ENCODE data around the gene RAP1GAP2.
"Not testable (repeated sequence)": the region's sequence is repeated elsewhere in the genome, so short reads cannot be mapped to it uniquely, and the experiment has no call there.

The RAP1GAP2 gene

DNA sequence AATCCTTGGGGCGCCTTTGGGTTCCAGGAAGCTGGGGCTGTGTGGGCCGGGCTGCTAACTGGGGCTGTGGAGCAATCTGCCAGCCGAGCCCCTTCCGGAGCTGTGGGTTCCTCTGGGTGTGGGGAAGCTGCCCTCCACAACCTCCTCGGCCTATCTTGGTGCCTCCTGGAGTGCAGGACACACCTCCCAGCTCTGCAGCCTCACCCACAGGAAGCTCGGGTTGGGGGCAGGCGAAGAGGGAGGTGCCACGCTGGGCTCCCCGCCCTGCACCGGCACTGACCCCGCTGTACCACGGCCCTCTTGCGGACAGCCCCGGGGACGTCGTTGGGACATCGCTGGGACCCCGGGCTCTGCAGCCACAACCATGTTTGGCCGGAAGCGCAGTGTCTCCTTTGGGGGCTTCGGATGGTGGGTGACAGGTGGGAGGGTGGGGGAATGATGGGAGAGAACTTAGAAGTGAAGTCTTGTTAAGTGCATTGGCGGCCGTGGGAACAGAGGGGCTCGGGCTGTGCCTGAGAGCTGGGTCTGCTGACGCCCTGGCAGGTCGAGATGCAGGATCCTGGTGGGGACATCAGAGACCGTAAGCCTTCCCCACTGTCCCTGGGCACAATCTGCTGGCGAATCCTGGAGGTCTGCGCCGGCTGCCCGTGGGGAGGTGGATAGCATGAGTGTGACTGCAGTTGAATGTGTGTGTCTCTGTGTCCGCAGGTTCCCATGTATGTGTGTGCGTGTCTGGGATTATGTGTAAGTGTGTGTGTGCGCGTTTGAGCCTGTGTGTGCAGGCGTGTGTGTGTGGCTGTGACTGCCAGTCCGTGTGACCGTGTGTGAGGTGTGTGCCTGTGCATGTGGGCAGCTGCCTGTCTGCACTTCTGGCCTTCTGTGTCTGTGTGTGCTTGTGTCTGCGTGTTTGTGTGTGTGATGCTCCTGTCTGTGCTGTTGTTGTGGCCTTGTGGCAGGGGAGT, at the start of gene RAP1GAP2:
TSS of gene RAP1GAP2 (plus strand) at position 275 of the 962 bp plus-strand sequence. CDS start at position 365, 90 bp downstream.
- no peak for DNase-seq (ENCODE audit: low spot score)

GRCh38 chr17:2749058-2749783, 47.0 kb upstream of the RAP1GAP2 start, which contains the start of gene CCDC92B:
CCDC92B (minus strand) TSS chr17:2749652; CDS start chr17:2735145, 14,507 bp downstream.
- no peak for DNase-seq (ENCODE audit: low spot score)

GRCh38 chr17:2749784-2750181, 46.5 kb upstream of the RAP1GAP2 start:
- peak; percentile 95 for DNase-seq (ENCODE audit: low spot score)

- no peak for DNase-seq (ENCODE audit: low spot score)
These were observed 45.5 kb upstream of the RAP1GAP2 start for GRCh38 chr17:2750721-2751120.

- no peak for DNase-seq (ENCODE audit: low spot score)
These were observed 44.7 kb upstream of the RAP1GAP2 start for GRCh38 chr17:2751491-2751890.

- DNase-seq (ENCODE audit: low spot score) = no peak
These were observed 40.1 kb upstream of the RAP1GAP2 start for GRCh38 chr17:2755891-2756724.

DNA sequence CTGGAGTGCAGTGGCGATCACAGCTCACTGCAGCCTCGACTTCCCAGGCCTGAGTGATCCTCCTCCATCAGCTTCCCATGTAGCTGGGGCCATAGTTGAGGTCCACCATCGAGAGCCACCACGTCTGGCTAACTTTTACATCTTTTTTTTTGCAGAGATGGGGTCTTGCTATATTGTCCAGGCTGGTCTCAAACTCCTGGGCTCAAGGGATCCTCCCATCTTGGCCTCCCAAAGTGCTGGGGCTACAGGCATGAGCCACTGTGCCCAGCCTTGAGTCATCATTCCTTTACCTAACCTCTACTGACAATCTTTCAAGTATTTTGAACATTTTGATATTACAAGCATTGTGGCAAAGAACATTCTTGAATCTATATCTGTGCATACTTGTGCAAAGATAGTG, 37.4 kb upstream of the RAP1GAP2 start:
- DNase-seq (ENCODE audit: low spot score) = no peak

DNA sequence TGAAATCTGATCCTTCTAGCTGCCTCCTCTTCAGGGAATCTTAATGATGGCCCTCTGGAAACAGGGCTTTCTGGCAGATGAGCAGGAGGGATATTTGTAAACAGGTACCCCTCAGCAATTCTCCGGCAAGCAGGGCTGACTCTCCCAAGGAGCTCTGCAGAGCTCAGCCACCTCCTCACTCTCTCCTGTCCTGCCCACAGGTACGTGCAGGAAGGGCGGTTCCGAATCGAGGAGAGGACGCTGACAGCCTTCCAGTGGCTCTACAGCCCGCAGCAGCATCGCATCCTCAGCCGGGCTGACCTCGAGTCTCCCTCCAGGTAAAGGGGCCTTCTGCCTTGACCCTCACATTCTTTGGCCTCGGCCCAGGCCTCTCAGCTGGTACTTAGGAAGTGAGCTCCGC, 26.1 kb upstream of the RAP1GAP2 start:
- DNase-seq (ENCODE audit: low spot score) = no peak

DNA sequence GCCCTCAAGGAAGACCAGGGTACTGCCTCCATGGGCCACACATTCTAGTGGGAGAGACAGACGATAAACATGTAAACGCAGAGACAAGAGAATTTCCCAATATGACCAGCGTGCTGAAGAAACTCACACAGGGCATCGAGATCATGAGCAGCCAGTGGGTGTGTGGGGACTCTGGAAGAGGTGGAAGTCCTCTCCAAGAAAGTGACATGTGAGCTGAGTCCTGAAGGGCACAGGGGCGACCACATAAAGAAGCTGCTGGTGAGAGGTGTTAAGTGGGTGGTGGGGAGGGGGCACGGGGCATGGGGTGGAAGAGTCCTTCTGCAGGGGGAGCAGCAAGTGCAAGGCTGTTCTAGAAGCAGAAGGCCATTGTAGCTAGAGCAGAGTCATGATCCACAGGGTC, 21.0 kb upstream of the RAP1GAP2 start:
- DNase-seq (ENCODE audit: low spot score) = no peak

- DNase-seq (ENCODE audit: low spot score) = no peak
These were observed 19.5 kb upstream of the RAP1GAP2 start for GRCh38 chr17:2776589-2777241.

DNA sequence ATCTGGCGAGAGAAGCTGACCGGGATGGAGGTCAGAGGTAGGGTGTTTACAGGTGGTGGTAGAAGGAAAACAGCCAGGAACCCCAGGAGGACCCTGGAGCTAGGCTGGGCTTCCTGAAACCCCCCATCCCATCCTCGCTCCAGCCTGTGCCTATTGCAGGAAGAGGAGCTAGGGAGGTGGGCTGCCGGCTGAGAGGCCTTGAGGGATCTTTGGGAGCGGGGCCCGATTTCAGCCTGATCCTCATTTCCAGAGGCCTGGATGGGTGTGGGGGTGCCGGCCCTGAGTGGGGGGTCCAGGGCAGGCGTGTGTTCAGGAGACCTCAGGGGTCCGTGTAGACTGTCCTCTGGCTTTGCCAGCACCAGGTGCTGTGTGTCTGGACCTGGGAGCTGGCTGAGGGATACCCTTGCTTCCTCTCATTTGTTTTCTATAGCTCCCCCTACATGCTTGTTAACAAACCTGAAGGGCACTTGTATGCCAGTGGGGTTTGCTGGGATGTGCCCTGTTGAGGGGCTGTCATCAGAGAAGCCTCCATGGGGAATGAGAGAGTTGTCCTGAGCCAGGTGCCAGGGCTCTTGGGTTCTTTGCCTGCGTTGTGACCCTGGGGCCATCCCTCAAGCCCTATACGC, 18.9 kb upstream of the RAP1GAP2 start:
- no peak for DNase-seq (ENCODE audit: low spot score)

GRCh38 chr17:2778489-2778888, 17.7 kb upstream of the RAP1GAP2 start:
- no peak for DNase-seq (ENCODE audit: low spot score)

DNA sequence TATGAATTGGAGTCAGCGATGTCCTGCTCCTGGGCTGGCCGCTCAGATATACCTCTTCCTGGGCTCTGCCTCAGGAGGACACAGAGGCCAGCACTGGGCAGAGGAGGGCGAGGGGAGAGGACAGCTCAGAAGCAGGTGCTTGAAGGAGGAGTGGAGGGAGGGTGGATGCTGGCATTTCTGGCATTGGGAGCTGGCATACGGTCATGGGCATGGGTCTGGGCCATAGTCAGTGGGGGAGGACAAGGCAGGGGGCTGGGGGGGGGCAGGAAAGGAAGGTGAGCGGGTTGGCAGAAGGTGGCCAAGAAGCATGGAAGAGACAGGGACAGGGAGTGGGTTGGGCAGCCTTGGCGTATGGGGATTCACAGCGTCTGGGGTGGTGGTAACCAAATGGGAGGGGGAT, 16.7 kb upstream of the RAP1GAP2 start:
- no peak for DNase-seq (ENCODE audit: low spot score)

- no peak for DNase-seq (ENCODE audit: low spot score)
These were observed 16.0 kb upstream of the RAP1GAP2 start for GRCh38 chr17:2780256-2780655.

DNA sequence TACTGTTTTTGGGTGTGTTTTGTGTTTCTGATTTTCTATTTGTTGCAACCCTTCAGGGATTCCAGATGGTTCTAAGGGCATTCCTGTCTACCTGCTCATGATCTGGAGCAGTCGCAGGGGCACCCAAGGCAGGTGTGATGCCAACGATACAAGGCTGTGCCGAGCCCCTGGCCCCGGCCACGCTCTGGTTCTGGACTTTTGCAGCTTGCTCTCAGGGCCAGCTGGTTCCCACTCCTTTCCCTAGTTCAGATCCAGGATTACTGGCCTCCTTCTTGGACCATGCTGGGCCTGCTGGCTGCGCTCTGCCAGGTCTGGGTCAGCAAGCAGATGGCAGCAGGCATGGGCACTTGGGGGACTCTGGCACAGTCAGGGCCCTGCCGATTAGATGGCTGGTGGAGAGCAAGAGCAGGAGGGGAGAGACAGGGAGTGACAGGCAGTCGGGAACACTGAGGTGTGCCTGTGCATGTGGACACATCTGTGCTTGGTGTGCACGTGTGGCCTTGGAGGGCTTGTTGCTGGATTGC, 15.2 kb upstream of the RAP1GAP2 start:
- DNase-seq (ENCODE audit: low spot score) = no peak

- DNase-seq (ENCODE audit: low spot score) = not testable (repeated sequence)
These were observed 14.6 kb upstream of the RAP1GAP2 start for GRCh38 chr17:2781598-2781997.

GRCh38 chr17:2782055-2782454, 14.2 kb upstream of the RAP1GAP2 start:
- DNase-seq (ENCODE audit: low spot score) = no peak

DNA sequence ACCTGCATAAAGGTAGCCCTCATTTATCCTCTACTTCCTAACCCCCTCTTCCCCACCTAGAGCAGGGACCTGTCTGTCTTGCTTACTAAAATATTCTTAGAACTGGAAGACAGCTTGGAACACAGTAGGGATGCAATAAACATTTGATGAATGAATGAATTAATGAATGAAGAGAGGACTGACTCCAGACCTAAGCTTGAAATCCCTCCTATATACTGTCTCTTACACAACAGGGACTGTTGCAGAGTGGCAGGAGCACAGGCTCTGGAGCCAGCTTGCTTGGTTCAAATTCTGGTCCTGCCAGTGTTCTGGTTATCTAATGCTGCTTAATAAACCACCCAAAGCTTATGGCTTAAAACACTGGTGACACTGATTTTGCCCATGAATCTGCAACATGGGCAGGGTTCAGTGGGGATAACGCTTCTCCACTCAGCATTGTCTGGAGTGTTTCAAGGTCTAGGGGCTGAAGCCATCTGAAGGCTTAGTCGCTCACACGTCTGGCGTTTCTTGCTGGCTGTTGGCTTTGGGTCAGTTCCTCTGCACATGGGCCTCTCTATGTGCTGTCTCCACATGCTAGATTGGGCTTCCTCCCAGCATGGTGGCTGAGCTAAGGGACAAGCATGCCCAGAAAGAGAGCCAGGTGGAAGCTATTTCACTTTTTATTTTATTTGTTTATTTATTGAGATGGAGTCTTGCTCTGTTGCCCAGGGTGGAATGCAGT, 12.8 kb upstream of the RAP1GAP2 start:
- DNase-seq (ENCODE audit: low spot score) = no peak

DNA sequence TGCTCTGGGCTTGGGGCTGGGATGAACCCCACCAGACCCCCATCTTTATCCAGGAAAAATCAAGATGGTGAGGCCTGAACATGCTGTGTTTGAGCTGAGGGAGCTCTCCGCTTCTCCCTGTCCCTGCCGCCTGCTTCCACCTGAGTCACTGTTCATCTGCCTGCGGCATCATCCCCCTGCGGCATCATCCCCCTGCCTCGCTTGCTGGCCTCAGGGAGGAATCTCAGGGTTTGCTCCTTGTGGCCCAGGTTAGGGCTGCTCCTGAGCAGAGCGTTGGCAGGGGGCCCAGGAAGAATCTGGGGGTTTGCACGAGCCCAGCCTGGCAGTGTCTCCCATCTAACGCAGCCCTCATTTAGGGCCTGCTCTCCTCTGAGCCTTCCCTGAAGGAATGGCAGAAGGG, 11.4 kb upstream of the RAP1GAP2 start:
- DNase-seq (ENCODE audit: low spot score) = no peak

DNA sequence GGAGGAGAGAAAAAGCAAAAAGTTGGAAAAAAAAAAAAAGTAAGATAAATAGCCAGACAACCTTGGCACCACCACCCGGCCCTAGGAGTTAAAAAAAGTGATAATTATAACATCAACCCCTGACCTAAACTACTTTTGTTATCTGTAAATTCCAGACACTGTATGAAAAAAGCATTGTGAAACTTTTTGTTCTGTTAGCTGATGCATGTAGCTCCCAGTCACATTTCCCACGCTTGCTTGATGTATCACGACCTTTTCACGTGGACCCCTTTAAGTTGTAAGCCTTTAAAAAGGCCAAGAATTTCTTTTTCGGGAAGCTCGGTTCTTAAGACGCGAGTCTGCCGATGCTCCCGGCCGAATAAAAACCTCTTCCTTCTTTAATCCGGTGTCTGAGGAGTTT, 10.9 kb upstream of the RAP1GAP2 start:
- DNase-seq (ENCODE audit: low spot score) = not testable (repeated sequence)
